Left ventricle myocardium inferior (tissue), 1 donor: ENCODE data around the gene OTOA. TPM values are rescaled to one million over a fixed set of nuclear protein-coding genes. Genes with fewer than 3 reads are reported as not detected.
"Not testable (repeated sequence)": the region's sequence is repeated elsewhere in the genome, so short reads cannot be mapped to it uniquely, and the experiment has no call there.

Experiments
- DNase-seq: peaks from one replicate; pipeline ENCODE4 v3.0.0-alpha.2; 2020
- H3K27ac ChIP-seq: fragments of 200-600 bp; replicated peaks from 2 replicates; pipeline ENCODE4 v1.8.0; 2021
- H3K27me3 ChIP-seq: fragments of 200-600 bp; 2 replicates; pipeline ENCODE4 v1.8.0; 2021; ENCODE audit warnings: low read depth
- H3K36me3 ChIP-seq: fragments of 200-600 bp; 2 replicates; pipeline ENCODE4 v1.8.0; 2021
- H3K4me1 ChIP-seq: fragments of 200-600 bp; 2 replicates; pipeline ENCODE4 v1.8.0; 2021
- H3K4me3 ChIP-seq: fragments of 200-600 bp; 2 replicates; pipeline ENCODE4 v1.8.0; 2021; ENCODE audit warnings: mild to moderate bottlenecking, moderate library complexity
- H3K9me3 ChIP-seq: fragments of 200-600 bp; replicated peaks from 2 replicates; pipeline ENCODE4 v1.8.0; 2021
- CTCF ChIP-seq: fragments of 200-600 bp; IDR thresholded peaks from 2 replicates; pipeline ENCODE4 v1.8.0; 2021; ENCODE audit warnings: antibody characterized with exemption, mild to moderate bottlenecking, borderline replicate concordance
- intact Hi-C: fragments of 100-400 bp; cut with micrococcal nuclease; formaldehyde crosslinking; loops from one replicate; pipeline ENCODE4 v1.11.0; 2022
- total RNA-seq: library from RNA; stranded (reverse); fragmentation: NEBNext Ultra II Directional; extraction: Animal tissue kit (Norgen Biotek cat#: 25700); gene quantifications from one replicate; pipeline ENCODE4 v1.2.1, GENCODE V29; 2021
- donor health status: DM: no; HTN: yes; CAD: no; lungs with severe emphysema.

OTOA gene
- total RNA-seq, 1 donor from 2014 or later = 0.11 TPM

- intact Hi-C loops = loop anchor here (5.0 kb wide), 1 partner anchor 121 kb away; no protein-coding TSS in a partner anchor
- TF ChIP-seq CTCF = peak; percentile 87
- no peak overlapping the region for H3K27ac ChIP-seq
- no peaks in the 10 kb centered on the region for H3K9me3 ChIP-seq
- peaks cover 3% of the 10 kb centered on the region for H3K4me1 ChIP-seq
- H3K27me3 ChIP-seq = peaks cover 10% of the 10 kb centered on the region
- peak; percentile 35 for DNase-seq
- H3K36me3 ChIP-seq = no peaks in the 10 kb centered on the region
- no peak overlapping the region for H3K4me3 ChIP-seq
Measured at GRCh38 chr16:21708533-21709115, 44.9 kb downstream of the OTOA start.

DNA sequence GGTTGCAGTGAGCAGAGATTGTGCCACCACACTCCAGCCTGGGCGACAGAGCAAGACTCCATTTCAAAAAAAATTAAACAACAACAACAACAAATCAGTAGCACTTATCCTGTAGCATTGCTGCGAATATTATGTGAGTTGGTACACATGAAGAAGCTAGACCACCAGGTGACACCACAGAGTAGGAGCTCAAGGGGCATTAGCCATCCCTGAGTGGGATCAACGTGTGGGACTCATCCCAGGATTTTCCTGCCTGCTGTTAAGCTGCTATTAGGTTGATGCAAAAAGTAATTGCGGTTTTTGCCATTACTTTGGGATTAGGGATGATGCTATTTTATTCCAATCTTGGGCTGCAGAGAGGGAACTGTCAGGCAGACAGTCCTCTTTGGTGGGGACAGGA, 47.2 kb downstream of the OTOA start:
- Histone ChIP-seq H3K27me3 (peaks cover 10% of the 10 kb centered on the region), H3K4me3 (no peak overlapping the region), H3K4me1 (peaks cover 3% of the 10 kb centered on the region), H3K27ac (no peak overlapping the region), H3K36me3 (no peaks in the 10 kb centered on the region), H3K9me3 (no peaks in the 10 kb centered on the region)
- no peak for TF ChIP-seq CTCF
- intact Hi-C loops = no loop called here
- no peak for DNase-seq

GRCh38 chr16:21713549-21714368, 50.0 kb downstream of the OTOA start:
- Histone ChIP-seq H3K4me1 (peaks cover 1% of the 10 kb centered on the region), H3K36me3 (no peaks in the 10 kb centered on the region), H3K27me3 (peaks cover 14% of the 10 kb centered on the region), H3K27ac (no peak overlapping the region), H3K4me3 (no peak overlapping the region), H3K9me3 (no peaks in the 10 kb centered on the region)
- TF ChIP-seq CTCF = no peak
- DNase-seq = no peak
- intact Hi-C loops = no loop called here

GRCh38 chr16:21714369-21714618, 50.5 kb downstream of the OTOA start:
- H3K27ac ChIP-seq, H3K4me1 ChIP-seq, H3K36me3 ChIP-seq, H3K4me3 ChIP-seq, DNase-seq, H3K9me3 ChIP-seq, intact Hi-C loops: not testable (repeated sequence)
- H3K27me3 ChIP-seq = peaks cover 14% of the 10 kb centered on the region

- Histone ChIP-seq H3K9me3 (no peaks in the 10 kb centered on the region), H3K4me1 (no peaks in the 10 kb centered on the region), H3K36me3 (no peaks in the 10 kb centered on the region), H3K27ac (no peak overlapping the region), H3K4me3 (no peak overlapping the region), H3K27me3 (peaks cover 14% of the 10 kb centered on the region)
- no peak for TF ChIP-seq CTCF
- intact Hi-C loops = no loop called here
- DNase-seq = no peak
Measured at GRCh38 chr16:21717608-21718007, 53.8 kb downstream of the OTOA start.

DNA sequence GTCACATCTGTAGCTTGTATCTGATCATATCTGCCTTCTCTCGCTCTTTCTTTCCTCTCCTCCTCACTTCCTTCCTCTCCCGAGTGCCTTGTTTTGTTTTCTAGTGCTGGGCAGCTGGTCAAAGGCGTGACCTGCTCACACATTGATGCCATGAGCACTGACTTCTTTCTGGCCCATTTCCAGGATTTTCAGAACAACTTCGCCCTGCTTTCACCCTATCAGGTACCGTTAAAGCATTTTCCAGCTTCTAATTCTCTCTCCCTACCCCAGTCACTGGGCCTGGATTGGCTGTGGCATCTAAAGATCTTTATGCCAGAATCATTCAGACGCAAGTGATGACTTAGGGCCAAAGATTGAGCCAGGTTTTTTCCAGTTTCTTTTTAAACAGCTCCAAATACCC, 55.5 kb downstream of the OTOA start:
- Histone ChIP-seq H3K36me3 (no peaks in the 10 kb centered on the region), H3K9me3 (no peaks in the 10 kb centered on the region), H3K4me3 (no peak overlapping the region), H3K27me3 (peaks cover 14% of the 10 kb centered on the region), H3K27ac (no peak overlapping the region), H3K4me1 (no peaks in the 10 kb centered on the region)
- DNase-seq = no peak
- intact Hi-C loops = no loop called here
- no peak for TF ChIP-seq CTCF
